Psoas muscle (tissue), 8 donors: ENCODE results near the gene CEMIP. TPM values are rescaled to one million over a fixed set of nuclear protein-coding genes. Genes with fewer than 3 reads are reported as not detected.

Experiments
- ATAC-seq, 4 donors: fragments of 200-7000 bp; cut with Tn5 transposase; one replicate each; pipeline ENCODE4 v1.9.1; 2020; ENCODE audit warnings: moderate library complexity in 3 of 4, mild to moderate bottlenecking in 2 of 4
- DNase-seq, 2 donors: peaks; one replicate each; pipeline ENCODE4 v3.0.0-alpha.2; 2020
- H3K27ac ChIP-seq: fragments of 200-600 bp; one replicate; pipeline ENCODE4 v1.8.0; 2022
- H3K27me3 ChIP-seq, 3 donors: fragments of 200-600 bp in 1 of 3; one replicate each; pipeline versions ENCODE4 v1.6.1 to v1.8.0; 2013 to 2022; ENCODE audit warnings: low read length in 2 of 3, mild to moderate bottlenecking in 2 of 3, moderate library complexity in 1 of 3; ENCODE audit not compliant: insufficient read depth in 3 of 3
- H3K36me3 ChIP-seq, 2 donors: fragments of 200-600 bp in 1 of 2; one replicate each; pipeline versions ENCODE4 v1.6.1 to v1.8.0; 2013 to 2022; ENCODE audit warnings: low read depth in 1 of 2, mild to moderate bottlenecking in 1 of 2, moderate library complexity in 1 of 2; ENCODE audit not compliant: insufficient read depth in 1 of 2
- H3K4me1 ChIP-seq: fragments of 200-600 bp; one replicate; pipeline ENCODE4 v1.8.0; 2022
- H3K4me3 ChIP-seq: fragments of 200-600 bp; one replicate; pipeline ENCODE4 v1.8.0; 2022; ENCODE audit warnings: mild to moderate bottlenecking
- H3K9me3 ChIP-seq: fragments of 200-600 bp; one replicate; pipeline ENCODE4 v1.8.0; 2022
- CTCF ChIP-seq: fragments of 200-600 bp; IDR thresholded peaks from one replicate; pipeline ENCODE4 v1.8.0; 2022; ENCODE audit warnings: antibody characterized with exemption
- WGBS, 3 donors: extraction: QIAGEN DNeasy Blood & Tissue Kit; methylation state at CpG; one replicate each; pipeline versions ENCODE4 v1.1.6 to v1.1.7; 2013; 5-methylcytosine and 5-hydroxymethylcytosine counted together
- intact Hi-C, 2 donors: fragments of 100-400 bp; cut with DNase I; formaldehyde crosslinking; loops; one replicate each; pipeline versions ENCODE4 v1.11.0 to v1.14.2; 2022
- polyA plus RNA-seq, 3 donors: library from polyadenylated mRNA; stranded (reverse); fragments of 200-250 nt; gene quantifications; one replicate each; pipeline ENCODE4 v1.2.3, GENCODE V29; 2013
- total RNA-seq, 4 donors: library from RNA; stranded (reverse); fragmentation: NEBNext Ultra II Directional in 2 of 4; extraction: Animal tissue kit (Norgen Biotek cat#: 25700) in 2 of 4; gene quantifications; one replicate each; pipeline versions ENCODE4 v1.2.1 to v1.2.4, GENCODE V29; 2021 to 2023
- donor health status: healthy with polysubstance abuse.
- donor health status: DM: no; HTN: no; CAD: no; lungs with moderate emphysema.
- donor health status: Bipolar disorder and iron deficiency.
- donor health status: healthy.
- donor health status: DM: yes; HTN: yes; CAD: no.
- donor health status: DM: no; HTN: no; CAD: no.
- donor health status: DM: no; HTN: no; CAD: no.
- donor health status: DM: yes; HTN: yes; CAD: no.

The CEMIP gene
- total and polyA plus RNA-seq, 7 donors, result under 0.01 to 0.96 (median 0.04) TPM

DNA sequence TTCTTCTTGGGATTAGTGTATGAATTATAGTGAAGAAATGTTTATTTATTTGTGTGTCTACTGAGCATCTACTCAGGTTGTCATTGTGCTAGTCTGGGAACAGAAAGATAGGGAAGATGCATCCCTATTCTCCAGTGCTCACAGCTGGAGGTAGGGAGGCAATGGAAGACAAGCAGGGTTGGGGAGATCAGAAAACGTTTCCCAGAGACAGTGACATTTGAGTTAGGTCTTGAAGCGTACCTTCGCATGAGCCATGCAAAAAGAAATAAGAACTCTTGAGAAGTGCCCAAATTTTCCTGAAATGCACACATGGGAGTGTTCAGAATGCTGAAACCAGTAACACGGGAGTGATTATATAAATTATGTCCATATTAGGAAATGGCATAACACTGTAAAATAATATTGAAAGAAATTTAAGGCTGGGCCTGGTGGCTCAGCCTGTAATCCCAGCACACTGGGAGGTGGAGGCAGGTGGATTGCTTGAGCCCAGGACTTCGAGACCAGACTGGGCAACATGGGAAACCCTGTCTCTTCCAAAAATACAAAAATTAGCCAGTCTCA is 5.3 kb upstream of the CEMIP start:
- intact Hi-C loops, result no loop called here
- ATAC-seq (no peak), DNase-seq (no peak)
- Histone ChIP-seq H3K4me3 (no peak overlapping the region), H3K4me1 (peaks cover 4% of the 10 kb centered on the region), H3K9me3 (no peaks in the 10 kb centered on the region), H3K27me3 (peaks cover 2 to 7% (median 3%) of the 10 kb centered on the region in 3 donors), H3K27ac (no peak overlapping the region), H3K36me3 (no peaks in the 10 kb centered on the region)
- no peak for TF ChIP-seq CTCF
- 73 to 77% (median 76%) methylated on average over 5 of the region's 5 CpGs for WGBS, 3 donors

DNA sequence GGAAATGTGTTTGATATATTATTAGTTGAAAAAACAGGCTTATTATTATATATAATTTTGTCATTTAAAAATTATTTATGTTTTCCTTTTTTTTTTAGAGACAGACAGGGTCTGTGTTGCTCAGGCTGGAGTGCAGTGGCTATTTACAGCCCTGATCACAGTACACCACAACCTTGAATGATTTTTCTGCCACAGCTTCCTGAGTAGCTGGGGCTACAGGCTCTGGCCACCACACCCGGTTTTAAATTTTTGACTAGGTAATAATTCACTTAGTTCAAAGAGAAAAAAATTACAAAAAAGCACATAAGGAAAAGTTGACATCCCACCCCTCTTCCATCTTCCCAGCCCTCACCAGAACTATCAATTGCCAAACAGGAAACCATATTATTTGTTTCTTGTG is 4.7 kb upstream of the CEMIP start:
- TF ChIP-seq CTCF, result no peak
- 32 to 44% (median 36%) methylated on average over 1 of the region's 1 CpG for WGBS, 3 donors
- intact Hi-C loops, result no loop called here

GRCh38 chr15:80775338-80775737 is 3.8 kb upstream of the CEMIP start:
- Histone ChIP-seq H3K9me3 (no peaks in the 10 kb centered on the region), H3K27me3 (peaks cover 0 to 18% (median 12%) of the 10 kb centered on the region in 3 donors), H3K27ac (no peak overlapping the region), H3K4me3 (no peak overlapping the region), H3K4me1 (peaks cover 12% of the 10 kb centered on the region), H3K36me3 (no peaks in the 10 kb centered on the region)
- no peak for TF ChIP-seq CTCF
- intact Hi-C loops, result loop anchor here (5.0 kb wide), 3 partner anchors 78 to 208 kb away; partner anchors contain the start of gene ABHD17C (in 1 of the 2)
- DNase-seq (no peak), ATAC-seq (no peak)
- 96 to 98% (median 98%) methylated on average over 3 of the region's 3 CpGs for WGBS, 3 donors

More for the DNA sequence above, 4.7 kb upstream of the CEMIP start:
- Histone ChIP-seq H3K27ac (no peak overlapping the region), H3K4me1 (peaks cover 6% of the 10 kb centered on the region), H3K4me3 (no peak overlapping the region), H3K27me3 (peaks cover under 1 to 11% (median 5%) of the 10 kb centered on the region in 3 donors), H3K36me3 (no peaks in the 10 kb centered on the region), H3K9me3 (no peaks in the 10 kb centered on the region)
- DNase-seq (no peak), ATAC-seq (no peak)

GRCh38 chr15:80776420-80777045 is 2.6 kb upstream of the CEMIP start:
- Histone ChIP-seq H3K4me3 (no peak overlapping the region), H3K36me3 (no peaks in the 10 kb centered on the region), H3K27me3 (peaks cover 0 to 30% (median 17%) of the 10 kb centered on the region in 3 donors), H3K4me1 (peaks cover 12% of the 10 kb centered on the region), H3K9me3 (no peaks in the 10 kb centered on the region), H3K27ac (peak overlapping the region; percentile 59)
- WGBS, 3 donors, result 31 to 35% (median 34%) methylated on average over 5 of the region's 5 CpGs
- intact Hi-C loops, result loop anchor here (1.0 to 5.0 kb wide), 5 partner anchors 79 to 321 kb away; partner anchors contain the start of gene ABHD17C (in 1 of the 2)
- ATAC-seq (peak; percentile 56 to 78 (median 68)), DNase-seq (peak; percentile 45 to 73)
- TF ChIP-seq CTCF, result peak; percentile 81
